Measurements from ENCODE around the gene DMRT1. TPM values are rescaled to one million over a fixed set of nuclear protein-coding genes. Genes with fewer than 3 reads are reported as not detected.

DMRT1 gene
- total and polyA plus RNA-seq, 3 donors from 2014 or later = 54.4 to 128 (median 93.4) TPM

GRCh38 chr9:959914-960313 is 118.4 kb downstream of the DMRT1 start:
- H3K27me3 ChIP-seq = no peaks in the 10 kb centered on the region
- TF ChIP-seq CTCF (IDR thresholded peaks at IDR 0.05) (no peak), POLR2A (IDR thresholded peaks at IDR 0.05) (no peak)
- no peaks in the 10 kb centered on the region for H3K4me1 ChIP-seq
- intact Hi-C loops (cut with DNase I; ENCODE audit: low total_unique reads) = no loop called here
- DNase-seq = no peak
- no peak overlapping the region for H3K27ac ChIP-seq
- H3K4me3 ChIP-seq = no peak overlapping the region
- no peaks in the 10 kb centered on the region for H3K9me3 ChIP-seq
- WGBS, 2 donors = 81 to 83% methylated on average over 4 of the region's 4 CpGs
- H3K36me3 ChIP-seq (ENCODE audit: low read depth, missing control alignments) = no peaks in the 10 kb centered on the region

- intact Hi-C loops (cut with DNase I; ENCODE audit: low total_unique reads) = no loop called here
- WGBS, 2 donors = 78 to 84% methylated on average over 6 of the region's 6 CpGs
- H3K4me1 ChIP-seq = no peaks in the 10 kb centered on the region
- TF ChIP-seq CTCF (IDR thresholded peaks at IDR 0.05) (no peak), POLR2A (IDR thresholded peaks at IDR 0.05) (no peak)
- no peak overlapping the region for H3K4me3 ChIP-seq
- H3K36me3 ChIP-seq (ENCODE audit: low read depth, missing control alignments) = no peaks in the 10 kb centered on the region
- no peaks in the 10 kb centered on the region for H3K9me3 ChIP-seq
- no peak for DNase-seq
- no peak overlapping the region for H3K27ac ChIP-seq
- no peaks in the 10 kb centered on the region for H3K27me3 ChIP-seq
These were observed 120.5 kb downstream of the DMRT1 start for GRCh38 chr9:962023-962422.

- no peak overlapping the region for H3K4me3 ChIP-seq
- intact Hi-C loops (cut with DNase I; ENCODE audit: low total_unique reads) = no loop called here
- WGBS, 2 donors = 47 to 57% methylated on average over 4 of the region's 4 CpGs
- H3K9me3 ChIP-seq = no peaks in the 10 kb centered on the region
- H3K27ac ChIP-seq = no peak overlapping the region
- DNase-seq = no peak
- no peaks in the 10 kb centered on the region for H3K27me3 ChIP-seq
- no peaks in the 10 kb centered on the region for H3K4me1 ChIP-seq
- TF ChIP-seq POLR2A (IDR thresholded peaks at IDR 0.05) = no peak
- no peaks in the 10 kb centered on the region for H3K36me3 ChIP-seq (ENCODE audit: low read depth, missing control alignments)
These were observed 124.0 kb downstream of the DMRT1 start for GRCh38 chr9:965497-965896.

- Histone ChIP-seq H3K4me1 (no peaks in the 10 kb centered on the region), H3K4me3 (no peak overlapping the region), H3K27me3 (no peaks in the 10 kb centered on the region), H3K27ac (no peak overlapping the region), H3K36me3 (ENCODE audit: low read depth, missing control alignments) (no peaks in the 10 kb centered on the region), H3K9me3 (no peaks in the 10 kb centered on the region)
- intact Hi-C loops (cut with DNase I; ENCODE audit: low total_unique reads) = no loop called here
- DNase-seq = no peak
- TF ChIP-seq CTCF (IDR thresholded peaks at IDR 0.05) = no peak
- TF ChIP-seq POLR2A (IDR thresholded peaks at IDR 0.05) = no peak
- WGBS, 2 donors = 37 to 62% methylated on average over 3 of the region's 3 CpGs
These were observed 125.4 kb downstream of the DMRT1 start for GRCh38 chr9:966870-967269.

- TF ChIP-seq POLR2A (IDR thresholded peaks at IDR 0.05) (no peak), CTCF (IDR thresholded peaks at IDR 0.05) (no peak)
- Histone ChIP-seq H3K4me1 (no peaks in the 10 kb centered on the region), H3K9me3 (no peaks in the 10 kb centered on the region), H3K36me3 (ENCODE audit: low read depth, missing control alignments) (no peaks in the 10 kb centered on the region), H3K27ac (no peak overlapping the region), H3K4me3 (no peak overlapping the region), H3K27me3 (no peaks in the 10 kb centered on the region)
- intact Hi-C loops (cut with DNase I; ENCODE audit: low total_unique reads) = no loop called here
- 40 to 49% methylated on average over 6 of the region's 6 CpGs for WGBS, 2 donors
- no peak for DNase-seq
These were observed 125.9 kb downstream of the DMRT1 start for GRCh38 chr9:967436-967835.
